COLO829 (cell line): ENCODE measurements around the gene DMBT1.

Source experiments
- DNase-seq: peaks from one replicate; pipeline ENCODE4 v3.0.0; 2012; ENCODE audit warnings: low spot score

Gene DMBT1

DNA sequence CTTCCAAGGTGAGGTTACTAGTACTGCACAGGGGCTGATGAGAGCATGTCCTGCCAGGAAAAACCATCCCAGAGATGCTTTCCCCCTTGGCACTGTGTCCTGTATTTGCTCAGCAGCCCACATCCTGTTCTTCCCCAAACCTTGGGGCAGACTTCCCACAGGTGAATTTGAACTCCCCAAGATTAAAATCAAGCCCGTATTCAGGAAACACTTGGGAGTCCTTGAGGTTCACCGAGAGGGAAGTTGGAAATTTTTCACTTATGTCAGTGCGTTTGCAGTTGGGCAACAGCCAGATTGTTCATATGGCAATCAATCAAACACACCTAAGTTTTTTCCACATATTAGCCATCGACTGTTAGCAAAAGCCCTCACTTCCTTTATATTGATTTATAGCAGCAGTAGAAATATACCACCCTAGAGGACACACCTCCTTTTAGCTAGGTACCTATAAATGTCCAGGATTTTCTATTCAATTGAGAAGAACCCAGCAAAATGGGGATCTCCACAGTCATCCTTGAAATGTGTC lies at the start of gene DMBT1:
DMBT1 (plus strand) TSS at position 476 of the 526 bp plus-strand sequence; CDS start at position 493, 17 bp downstream.
- DNase-seq = no peak

GRCh38 chr10:122513053-122513452 lies 47.5 kb upstream of the DMBT1 start:
- no peak for DNase-seq

DNA sequence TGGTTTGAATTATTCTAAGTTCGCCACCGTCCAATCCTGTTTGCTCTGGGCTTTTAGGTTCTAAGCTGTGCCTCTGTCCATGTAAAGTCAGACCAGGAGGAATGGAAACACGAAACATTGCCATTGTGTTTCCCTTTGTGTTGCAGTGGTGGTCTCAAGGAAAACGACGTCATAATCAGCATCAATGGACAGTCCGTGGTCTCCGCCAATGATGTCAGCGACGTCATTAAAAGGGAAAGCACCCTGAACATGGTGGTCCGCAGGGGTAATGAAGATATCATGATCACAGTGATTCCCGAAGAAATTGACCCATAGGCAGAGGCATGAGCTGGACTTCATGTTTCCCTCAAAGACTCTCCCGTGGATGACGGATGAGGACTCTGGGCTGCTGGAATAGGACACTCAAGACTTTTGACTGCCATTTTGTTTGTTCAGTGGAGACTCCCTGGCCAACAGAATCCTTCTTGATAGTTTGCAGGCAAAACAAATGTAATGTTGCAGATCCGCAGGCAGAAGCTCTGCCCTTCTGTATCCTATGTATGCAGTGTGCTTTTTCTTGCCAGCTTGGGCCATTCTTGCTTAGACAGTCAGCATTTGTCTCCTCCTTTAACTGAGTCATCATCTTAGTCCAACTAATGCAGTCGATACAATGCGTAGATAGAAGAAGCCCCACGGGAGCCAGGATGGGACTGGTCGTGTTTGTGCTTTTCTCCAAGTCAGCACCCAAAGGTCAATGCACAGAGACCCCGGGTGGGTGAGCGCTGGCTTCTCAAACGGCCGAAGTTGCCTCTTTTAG lies 46.3 kb upstream of the DMBT1 start:
- DNase-seq = no peak

GRCh38 chr10:122515022-122515424 lies 45.5 kb upstream of the DMBT1 start:
- no peak for DNase-seq

DNA sequence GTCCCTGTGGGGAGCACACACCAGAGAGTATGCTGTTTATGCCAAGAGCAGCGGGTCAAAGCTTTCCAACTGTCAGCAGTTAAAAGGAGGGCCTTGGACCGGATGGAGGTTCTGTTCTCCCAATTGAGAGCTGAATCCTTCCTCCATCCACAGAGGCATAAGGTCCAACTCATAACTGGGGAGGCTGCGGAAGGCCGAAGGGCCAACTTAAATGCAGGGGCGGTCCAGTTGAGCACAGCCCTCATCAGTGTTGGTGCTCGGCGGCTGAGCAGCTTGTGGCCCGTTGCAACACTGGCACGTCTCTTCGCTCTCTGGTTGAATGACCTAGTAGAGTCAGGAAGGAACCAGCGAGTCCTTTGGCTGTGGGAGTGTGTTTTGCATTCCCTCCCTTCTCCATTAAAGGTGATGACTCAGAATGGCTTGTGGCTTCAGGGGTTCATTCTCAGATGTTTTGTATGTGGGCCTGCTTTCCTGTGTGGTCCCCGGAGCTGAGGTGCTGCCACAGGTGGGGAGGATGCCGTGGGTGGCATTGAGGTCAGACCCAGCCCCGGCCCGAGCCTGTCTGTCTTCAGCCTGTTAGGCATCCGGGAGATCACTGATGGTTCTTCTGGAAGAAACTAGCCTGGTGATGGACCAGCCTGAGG lies 44.8 kb upstream of the DMBT1 start:
- no peak for DNase-seq

DNA sequence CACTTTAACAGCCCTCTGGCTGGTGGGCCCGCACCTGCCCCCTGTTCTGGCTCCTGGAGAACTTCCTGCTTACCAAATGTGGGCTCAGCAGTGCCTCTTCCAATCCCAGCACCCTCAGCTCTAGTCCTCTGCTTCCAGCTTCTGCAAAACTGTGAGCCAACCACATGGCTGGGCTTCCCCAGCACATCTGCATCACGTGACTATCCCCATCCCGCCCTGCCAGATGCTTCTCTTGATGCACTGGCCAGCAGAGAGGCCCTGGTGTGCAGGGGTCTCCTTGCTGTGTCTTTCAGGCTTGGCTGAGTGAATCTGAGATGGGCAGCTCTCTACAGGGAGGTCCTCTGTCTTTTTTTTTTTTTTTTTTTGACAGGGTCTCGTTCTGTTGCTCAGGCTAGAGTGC lies 43.8 kb upstream of the DMBT1 start:
- no peak for DNase-seq

GRCh38 chr10:122519144-122519543 lies 41.4 kb upstream of the DMBT1 start:
- no peak for DNase-seq

DNA sequence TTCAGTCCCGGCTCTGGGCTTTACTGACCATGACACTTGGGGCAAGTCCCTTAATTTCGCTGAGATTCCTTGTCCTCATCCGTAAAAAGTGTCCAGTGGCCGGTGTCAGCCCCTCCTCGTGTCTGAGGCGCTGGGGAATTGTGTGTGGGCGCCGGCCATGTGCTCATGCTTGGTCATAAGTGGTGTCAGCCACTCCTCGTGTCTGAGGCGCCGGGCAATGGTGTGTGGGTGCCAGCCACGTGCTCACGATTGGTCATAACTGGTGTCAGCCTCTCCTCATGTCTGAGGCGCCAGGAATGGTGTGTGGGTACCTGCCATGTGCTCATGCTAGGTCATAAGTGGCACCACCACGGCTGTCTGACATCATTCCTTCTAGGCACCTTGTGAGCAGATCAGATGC lies 40.7 kb upstream of the DMBT1 start:
- no peak for DNase-seq

GRCh38 chr10:122521011-122521410 lies 39.5 kb upstream of the DMBT1 start:
- DNase-seq = no peak

- DNase-seq = no peak
Measured at GRCh38 chr10:122524811-122525210, 35.7 kb upstream of the DMBT1 start.

DNA sequence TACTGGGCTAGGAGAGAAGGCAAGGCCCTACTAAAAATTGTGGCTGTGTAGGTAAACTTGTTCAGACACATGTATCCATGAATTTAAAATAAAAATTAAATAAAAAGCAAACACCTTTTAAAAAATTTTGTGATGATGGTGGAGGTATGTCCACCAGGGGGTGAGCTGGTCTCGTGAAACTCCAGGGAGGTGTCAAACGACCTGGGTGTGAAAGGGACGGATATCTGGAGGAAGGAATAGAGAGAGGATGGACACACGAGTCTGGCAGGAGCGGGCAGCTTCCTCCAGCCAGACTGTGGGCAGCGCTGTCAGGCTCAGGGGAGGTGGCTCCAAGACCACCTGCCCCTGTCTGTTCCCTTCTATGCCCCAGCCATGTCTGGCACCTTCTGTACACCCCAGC lies 34.8 kb upstream of the DMBT1 start:
- DNase-seq = no peak

DNA sequence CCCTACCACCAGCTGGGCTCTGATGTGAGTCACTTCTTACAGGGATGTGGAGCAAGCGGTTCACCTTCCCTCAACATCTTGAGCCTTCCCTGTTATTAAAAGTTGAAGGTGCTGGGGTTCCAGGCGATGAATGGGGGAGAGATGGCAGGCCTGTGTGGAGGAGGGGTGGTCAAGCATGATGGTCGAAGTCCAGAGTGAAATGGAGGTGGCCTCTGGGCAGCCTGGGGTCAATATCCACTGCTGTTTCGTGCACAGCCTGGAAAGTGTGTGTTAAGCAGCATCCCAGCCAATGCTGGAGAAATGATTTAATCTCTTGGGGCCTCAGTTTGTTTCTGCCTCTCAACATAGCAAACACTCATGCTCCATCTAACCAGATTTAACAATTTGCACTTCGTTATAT lies 33.7 kb upstream of the DMBT1 start:
- no peak for DNase-seq

DNA sequence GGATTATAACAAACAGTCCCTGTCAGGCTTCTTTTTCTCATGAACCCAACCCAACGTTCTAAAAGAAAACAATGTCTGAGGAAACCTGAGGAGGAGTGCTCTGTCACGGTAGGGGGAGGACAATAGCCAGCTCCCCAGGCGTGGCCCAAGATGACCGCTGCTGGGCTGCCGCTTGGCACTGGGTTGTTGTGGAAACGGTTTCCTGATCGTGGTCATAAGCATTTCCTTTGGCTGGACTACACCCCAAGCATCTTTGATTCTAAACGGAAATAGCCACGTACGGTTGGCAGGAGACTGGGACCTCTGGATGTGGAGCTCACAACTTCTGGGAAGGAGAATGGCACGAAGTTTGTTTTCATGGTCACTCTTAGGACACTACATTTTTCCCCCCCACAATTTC lies 30.4 kb upstream of the DMBT1 start:
- no peak for DNase-seq

GRCh38 chr10:122531261-122531660 lies 29.3 kb upstream of the DMBT1 start:
- DNase-seq = no peak

DNA sequence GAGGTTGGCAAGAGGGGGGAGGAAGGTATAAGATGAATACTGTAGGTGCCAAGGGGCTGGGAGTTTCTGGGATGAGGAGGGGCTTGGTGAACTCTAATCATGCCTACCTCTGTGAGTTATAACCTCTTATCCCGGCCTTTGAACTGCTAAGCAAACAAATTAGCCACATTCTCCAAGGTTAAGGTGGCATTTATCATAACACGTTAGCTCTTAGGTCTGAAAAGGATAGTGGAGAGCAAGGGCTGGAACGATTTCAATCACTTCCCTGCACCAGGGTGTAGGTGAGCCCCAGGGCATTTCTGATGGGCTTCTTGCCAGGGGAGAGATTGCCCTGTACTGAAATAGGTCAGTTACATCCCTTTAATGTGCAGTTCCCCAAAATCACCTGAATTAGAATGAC lies 28.6 kb upstream of the DMBT1 start:
- no peak for DNase-seq

GRCh38 chr10:122532601-122533296 lies 27.8 kb upstream of the DMBT1 start:
- DNase-seq = no peak

- DNase-seq = no peak
Measured at GRCh38 chr10:122537545-122537944, 23.0 kb upstream of the DMBT1 start.

DNA sequence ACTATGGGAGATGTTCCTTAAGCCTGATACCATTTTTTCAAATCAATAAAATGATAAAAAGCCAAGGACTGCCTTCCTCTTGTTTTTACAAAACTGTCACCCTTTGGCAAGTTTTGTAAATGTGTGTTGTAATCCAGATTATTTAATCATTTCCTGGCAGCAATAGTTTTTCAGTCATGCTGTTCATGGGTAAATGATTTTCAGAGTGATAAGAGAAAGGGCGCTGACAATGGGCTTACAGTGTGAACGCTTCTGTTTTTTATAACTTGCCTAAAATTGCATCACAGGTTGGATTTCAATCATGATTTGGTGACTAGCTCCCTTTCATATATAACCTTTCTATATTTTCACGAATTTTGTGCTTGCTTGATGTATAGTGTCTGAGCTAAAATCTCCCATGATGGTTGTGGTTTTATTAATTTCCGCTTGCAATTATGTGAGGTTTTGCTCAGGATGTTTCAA lies 19.0 kb upstream of the DMBT1 start:
- DNase-seq = peak; percentile 60

DNA sequence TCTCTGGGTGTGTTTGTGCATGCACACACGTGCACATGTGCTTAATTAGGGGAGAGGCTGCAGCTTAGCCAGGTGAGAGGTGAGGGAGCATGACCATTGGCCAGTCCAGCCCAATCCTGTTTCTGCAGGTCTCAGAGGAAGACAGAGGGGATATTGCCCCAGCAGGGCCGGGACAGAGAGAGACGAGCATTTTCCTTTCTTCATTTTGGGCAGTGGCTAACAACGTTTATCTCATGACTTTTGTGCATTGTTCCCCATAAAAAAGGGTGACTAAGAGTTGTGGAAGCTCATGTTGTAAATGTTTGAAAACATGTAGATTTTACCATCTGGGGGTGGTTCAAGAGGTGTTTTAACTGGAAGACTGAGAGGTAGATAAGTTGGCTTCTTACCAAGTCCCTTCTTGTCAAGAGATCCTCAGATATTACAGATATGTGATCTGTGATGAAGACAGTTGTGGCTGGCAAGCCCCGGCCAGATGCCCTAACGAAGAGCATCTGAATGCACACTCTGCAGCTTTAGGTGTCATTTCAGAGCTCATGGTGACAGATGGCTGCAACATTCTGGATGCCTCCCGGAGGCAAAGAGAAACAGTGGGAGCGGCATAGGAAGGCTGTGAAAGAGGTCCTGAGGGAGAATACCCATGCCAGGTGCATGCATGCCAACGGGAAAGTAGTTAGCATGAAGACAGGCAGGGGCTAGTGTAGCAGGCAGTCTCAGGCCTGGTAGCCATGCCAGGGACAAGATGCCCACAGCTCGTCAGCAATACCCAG lies 16.7 kb upstream of the DMBT1 start:
- DNase-seq = no peak

GRCh38 chr10:122544493-122544892 lies 16.1 kb upstream of the DMBT1 start:
- no peak for DNase-seq

DNA sequence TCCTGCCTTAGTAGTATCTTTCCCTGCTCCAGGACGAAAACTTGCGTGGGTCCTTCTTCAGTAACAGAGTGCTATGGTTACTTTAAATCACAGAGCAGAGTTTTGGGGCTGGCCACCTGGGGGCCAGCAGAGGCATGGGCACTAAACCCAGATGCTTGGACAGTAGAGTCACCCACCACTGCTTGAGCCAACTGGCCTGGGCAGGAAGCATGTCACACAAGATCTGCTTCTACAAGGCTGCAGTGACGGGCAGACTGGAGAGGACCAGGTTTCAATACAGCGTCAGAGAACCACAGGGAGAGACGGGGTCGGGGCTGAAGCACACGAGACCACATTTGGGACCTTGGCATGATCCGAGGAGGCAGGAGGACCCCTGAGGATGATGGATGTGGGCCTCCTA lies 14.3 kb upstream of the DMBT1 start:
- no peak for DNase-seq
